Mesenchymal stem cell (in vitro differentiated cells and primary cell): ENCODE results near the gene ANKLE1.
"Not testable (repeated sequence)": the region's sequence is repeated elsewhere in the genome, so short reads cannot be mapped to it uniquely, and the experiment has no call there.

Source experiments
- DNase-seq: peaks from one replicate; pipeline ENCODE4 v3.0.0-alpha.2; 2013
- H2AFZ ChIP-seq: one replicate; pipeline ENCODE4 v1.6.1; 2013; ENCODE audit warnings: low read depth, mild to moderate bottlenecking, control low read depth, inconsistent platforms, low read length, moderate library complexity
- H2AK5ac ChIP-seq: 2 replicates; pipeline ENCODE4 v1.6.1; 2013; ENCODE audit warnings: low read length, moderate library complexity, mild to moderate bottlenecking, inconsistent platforms; ENCODE audit not compliant: severe bottlenecking
- H2BK120ac ChIP-seq: one replicate; pipeline ENCODE4 v1.6.1; 2013; ENCODE audit warnings: low read depth, mild to moderate bottlenecking, inconsistent platforms, low read length, moderate library complexity
- H2BK12ac ChIP-seq, 2 experiments: one replicate each; pipeline ENCODE4 v1.6.1; 2013; ENCODE audit warnings: inconsistent platforms in 2 of 2, low read length in 2 of 2, mild to moderate bottlenecking in 2 of 2, moderate library complexity in 2 of 2, control low read depth in 1 of 2
- H2BK15ac ChIP-seq: one replicate; pipeline ENCODE4 v1.6.1; 2013; ENCODE audit warnings: mild to moderate bottlenecking, low read depth, inconsistent platforms; ENCODE audit not compliant: poor library complexity, severe bottlenecking
- H2BK5ac ChIP-seq: 2 replicates; pipeline ENCODE4 v1.6.1; 2013; ENCODE audit warnings: low read depth, mild to moderate bottlenecking, low read length, control low read depth, inconsistent platforms; ENCODE audit not compliant: poor library complexity, severe bottlenecking
- H3K14ac ChIP-seq, 2 experiments: one replicate each; pipeline ENCODE4 v1.6.1; 2013; ENCODE audit warnings: inconsistent platforms in 2 of 2, low read length in 2 of 2, control low read depth in 1 of 2, mild to moderate bottlenecking in 1 of 2, moderate library complexity in 1 of 2
- H3K18ac ChIP-seq, 2 experiments: one replicate each; pipeline ENCODE4 v1.6.1; 2013; ENCODE audit warnings: inconsistent platforms in 2 of 2, low read length in 2 of 2, control low read depth in 1 of 2, low read depth in 1 of 2, mild to moderate bottlenecking in 1 of 2
- H3K23ac ChIP-seq, 2 experiments: one replicate each; pipeline ENCODE4 v1.6.1; 2013; ENCODE audit warnings: inconsistent platforms in 2 of 2, low read length in 2 of 2, mild to moderate bottlenecking in 2 of 2, moderate library complexity in 2 of 2, control low read depth in 1 of 2
- H3K27ac ChIP-seq: 2 replicates; pipeline ENCODE4 v1.5.1; 2013; ENCODE audit warnings: mild to moderate bottlenecking, moderate library complexity, low read length, control low read depth, inconsistent platforms; ENCODE audit not compliant: poor library complexity, severe bottlenecking
- H3K27me3 ChIP-seq, 2 experiments: 2 replicates each; pipeline versions ENCODE4 v1.6.1 to v1.7.0; 2013; ENCODE audit warnings: low read length in 2 of 2, mild to moderate bottlenecking in 2 of 2, moderate library complexity in 2 of 2, control low read depth in 1 of 2, inconsistent platforms in 1 of 2; ENCODE audit not compliant: control insufficient read depth in 1 of 2, insufficient read depth in 1 of 2
- H3K36me3 ChIP-seq, 2 experiments: 2 replicates each; pipeline versions ENCODE4 v1.6.1 to v1.7.0; 2013; ENCODE audit warnings: low read length in 2 of 2, control low read depth in 1 of 2, inconsistent platforms in 1 of 2, low read depth in 1 of 2, mild to moderate bottlenecking in 1 of 2; ENCODE audit not compliant: insufficient read depth in 2 of 2, control insufficient read depth in 1 of 2
- H3K4ac ChIP-seq, 2 experiments: one replicate each; pipeline ENCODE4 v1.6.1; 2013; ENCODE audit warnings: inconsistent platforms in 2 of 2, low read length in 2 of 2, mild to moderate bottlenecking in 2 of 2, moderate library complexity in 2 of 2, control low read depth in 1 of 2, low read depth in 1 of 2
- H3K4me1 ChIP-seq: 2 replicates; pipeline ENCODE4 v1.6.1; 2013; ENCODE audit warnings: low read depth, low read length, control low read depth; ENCODE audit not compliant: control insufficient read depth, insufficient read depth
- H3K4me2 ChIP-seq: 2 replicates; pipeline ENCODE4 v1.6.1; 2013; ENCODE audit warnings: low read length, mild to moderate bottlenecking, inconsistent platforms; ENCODE audit not compliant: poor library complexity, severe bottlenecking
- H3K4me3 ChIP-seq, 2 experiments: 2 replicates each; pipeline versions ENCODE4 v1.5.1 to v1.7.0; 2013; ENCODE audit warnings: low read length in 2 of 2, mild to moderate bottlenecking in 2 of 2, control low read depth in 1 of 2, low read depth in 1 of 2; ENCODE audit not compliant: insufficient read depth in 1 of 2
- H3K79me1 ChIP-seq: replicated peaks from 2 replicates; pipeline ENCODE4 v1.6.1; 2013; ENCODE audit warnings: mild to moderate bottlenecking, control low read depth, low read length, inconsistent platforms; ENCODE audit not compliant: poor library complexity, severe bottlenecking
- H3K9ac ChIP-seq: 2 replicates; pipeline ENCODE4 v1.7.0; 2013; ENCODE audit warnings: mild to moderate bottlenecking, low read length, moderate library complexity
- H3K9me3 ChIP-seq: 2 replicates; pipeline ENCODE4 v1.7.0; 2013; ENCODE audit warnings: mild to moderate bottlenecking, low read length; ENCODE audit not compliant: control insufficient read depth
- H4K8ac ChIP-seq: one replicate; pipeline ENCODE4 v1.6.1; 2013; ENCODE audit warnings: inconsistent platforms, mild to moderate bottlenecking, low read length, moderate library complexity
- H4K91ac ChIP-seq: one replicate; pipeline ENCODE4 v1.6.1; 2013; ENCODE audit warnings: mild to moderate bottlenecking, low read length, inconsistent platforms
- WGBS: methylation state at CpG from one replicate; pipeline ENCODE4 v1.1.7; 2013; ENCODE audit warnings: mixed read lengths; 5-methylcytosine and 5-hydroxymethylcytosine counted together

ANKLE1 gene

DNA sequence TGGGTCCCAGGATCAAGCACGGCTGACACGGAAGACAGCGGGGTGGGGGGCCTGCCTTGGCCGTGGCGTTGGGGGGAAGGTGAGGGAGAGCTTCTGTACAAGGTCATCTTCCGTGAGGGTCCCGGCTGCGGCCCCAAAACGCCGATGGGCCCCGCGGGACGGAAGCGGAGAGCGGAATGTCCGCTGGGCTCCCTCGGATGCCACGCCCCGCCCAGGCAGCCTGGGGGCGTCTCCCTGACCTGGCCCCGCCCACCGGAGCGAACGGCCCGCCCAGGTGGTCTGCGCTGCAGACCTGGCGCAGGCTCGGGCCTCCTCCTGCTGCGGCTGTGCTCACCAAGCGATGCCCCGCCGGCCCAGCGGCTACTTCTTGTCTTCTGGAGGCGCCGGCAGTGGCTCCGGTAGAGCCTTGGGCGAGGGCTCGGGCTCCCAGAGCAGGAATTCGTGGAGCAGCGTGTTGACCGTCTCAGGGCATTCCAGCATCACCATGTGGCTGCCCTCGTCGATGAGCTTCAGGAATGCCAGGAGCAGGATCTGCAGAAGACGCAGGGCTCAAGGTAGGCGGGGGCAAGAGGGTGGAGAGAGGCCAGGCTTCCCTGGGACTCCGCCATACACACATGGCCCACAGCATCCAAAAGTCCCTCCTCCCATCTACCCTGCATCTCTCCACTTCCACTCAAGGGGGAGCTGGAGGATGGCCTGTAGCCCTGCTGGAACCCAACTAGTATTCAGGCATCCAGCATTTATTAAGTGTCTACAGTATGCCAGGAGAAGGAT is 10.8 kb downstream of the ANKLE1 start:
- Histone ChIP-seq H2BK120ac (peak overlapping the region; percentile 86), H3K23ac (no peak overlapping the region), H4K8ac (peak overlapping the region; percentile 79), H2AK5ac (no peak overlapping the region), H2BK5ac (peak overlapping the region; percentile 82), H3K4me3 (peak overlapping the region; percentile 54 to 75), H3K79me1 (peaks cover 12% of the 10 kb centered on the region), H3K36me3 (peaks cover 0 to 21% of the 10 kb centered on the region in 2 experiments), H3K27ac (peak overlapping the region; percentile 89), H3K27me3 (no peaks in the 10 kb centered on the region), H3K14ac (peak overlapping the region in 1 of 2 experiments; percentile 68), H3K4me2 (peak overlapping the region; percentile 79), H3K9me3 (no peaks in the 10 kb centered on the region), H2AFZ (peak overlapping the region; percentile 75), H4K91ac (peak overlapping the region; percentile 90), H3K9ac (peak overlapping the region; percentile 64), H3K18ac (peak overlapping the region; percentile 86 to 92), H3K4me1 (peaks cover 18% of the 10 kb centered on the region), H2BK12ac (peak overlapping the region in 1 of 2 experiments; percentile 65), H3K4ac (peak overlapping the region; percentile 79 to 98), H2BK15ac (peak overlapping the region; percentile 73)
- peak; percentile 94 for DNase-seq
- 3% methylated on average over 42 of the region's 46 CpGs for WGBS

DNA sequence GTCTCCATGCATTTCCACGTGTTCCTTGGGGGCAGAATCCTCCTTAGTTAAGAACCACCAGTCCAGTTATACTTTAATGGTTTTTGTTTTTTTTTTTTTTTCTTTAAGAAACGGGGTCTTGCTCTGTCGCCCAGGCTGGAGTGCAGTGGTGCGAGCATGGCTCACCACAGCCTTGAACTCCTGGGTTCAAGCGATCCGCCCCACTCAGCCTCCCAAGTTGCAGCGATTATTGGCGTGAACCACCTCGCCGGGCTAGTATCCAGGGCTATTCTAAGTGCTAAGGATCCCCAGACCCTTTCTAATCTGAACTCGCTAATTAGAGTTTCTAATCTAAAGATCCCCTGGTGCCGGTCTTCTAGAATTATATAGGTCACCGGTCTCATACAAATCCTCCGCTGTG is 11.9 kb downstream of the ANKLE1 start:
- no peak overlapping the region for H4K91ac ChIP-seq
- no peak overlapping the region for H2BK5ac ChIP-seq
- H3K4me3 ChIP-seq = no peak overlapping the region
- no peak overlapping the region for H3K23ac ChIP-seq
- no peak overlapping the region for H2AK5ac ChIP-seq
- no peaks in the 10 kb centered on the region for H3K9me3 ChIP-seq
- H3K27ac ChIP-seq = no peak overlapping the region
- no peak overlapping the region for H4K8ac ChIP-seq
- peaks cover 18% of the 10 kb centered on the region for H3K4me1 ChIP-seq
- 96% methylated on average over 13 of the region's 14 CpGs for WGBS
- peaks cover 16% of the 10 kb centered on the region for H3K79me1 ChIP-seq
- H2AFZ ChIP-seq = no peak overlapping the region
- DNase-seq = no peak
- no peak overlapping the region for H2BK15ac ChIP-seq
- no peaks in the 10 kb centered on the region for H3K27me3 ChIP-seq
- no peak overlapping the region for H3K9ac ChIP-seq
- H2BK12ac ChIP-seq = no peak overlapping the region
- peaks cover 3 to 27% of the 10 kb centered on the region in 2 experiments for H3K36me3 ChIP-seq
- H2BK120ac ChIP-seq = no peak overlapping the region
- no peak overlapping the region for H3K14ac ChIP-seq
- no peak overlapping the region for H3K4ac ChIP-seq
- H3K4me2 ChIP-seq = no peak overlapping the region
- H3K18ac ChIP-seq = no peak overlapping the region

- no peak overlapping the region for H3K4me2 ChIP-seq
- 86% methylated on average over 47 of the region's 48 CpGs for WGBS
- H2AFZ ChIP-seq = no peak overlapping the region
- DNase-seq = no peak
- H3K4ac ChIP-seq = no peak overlapping the region
- H3K9ac ChIP-seq = no peak overlapping the region
- H2BK15ac ChIP-seq = no peak overlapping the region
- H2BK12ac ChIP-seq = no peak overlapping the region
- no peak overlapping the region for H4K91ac ChIP-seq
- peaks cover 19% of the 10 kb centered on the region for H3K79me1 ChIP-seq
- no peak overlapping the region for H2BK5ac ChIP-seq
- H2BK120ac ChIP-seq = no peak overlapping the region
- H3K4me1 ChIP-seq = peaks cover 18% of the 10 kb centered on the region
- no peak overlapping the region for H3K27ac ChIP-seq
- no peak overlapping the region for H3K18ac ChIP-seq
- H3K27me3 ChIP-seq = no peaks in the 10 kb centered on the region
- no peak overlapping the region for H3K4me3 ChIP-seq
- peaks cover 3 to 33% of the 10 kb centered on the region in 2 experiments for H3K36me3 ChIP-seq
- no peak overlapping the region for H2AK5ac ChIP-seq
- H3K9me3 ChIP-seq = no peaks in the 10 kb centered on the region
- H4K8ac ChIP-seq = no peak overlapping the region
- no peak overlapping the region for H3K14ac ChIP-seq
- no peak overlapping the region for H3K23ac ChIP-seq
These were observed 12.6 kb downstream of the ANKLE1 start for GRCh38 chr19:17294051-17294891.

DNA sequence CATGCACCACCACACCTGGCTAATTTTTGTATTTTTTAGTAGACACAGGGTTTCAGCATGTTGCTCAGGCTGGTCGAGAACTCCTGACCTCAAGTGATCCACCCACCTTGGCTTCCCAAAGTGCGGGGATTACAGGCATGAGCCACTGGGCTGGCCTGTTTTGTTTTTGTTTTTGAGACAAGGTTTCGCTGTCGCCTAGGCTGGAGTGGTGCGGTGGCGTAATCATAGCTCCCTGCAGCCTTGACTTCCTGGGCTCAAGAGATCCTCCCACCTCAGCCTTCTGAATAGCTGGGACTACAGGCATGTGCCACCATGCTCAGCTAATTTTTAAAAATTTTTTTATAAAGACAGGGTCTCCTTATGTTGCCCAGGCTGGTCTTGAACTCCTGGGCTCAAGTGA is 13.8 kb downstream of the ANKLE1 start:
- not testable (repeated sequence) for H2BK12ac ChIP-seq, H2AK5ac ChIP-seq, H2BK5ac ChIP-seq, H3K9ac ChIP-seq, H2BK15ac ChIP-seq, H2BK120ac ChIP-seq, H4K91ac ChIP-seq, DNase-seq, H3K4me3 ChIP-seq, H3K9me3 ChIP-seq, H4K8ac ChIP-seq, H3K18ac ChIP-seq, H3K23ac ChIP-seq, H3K4me2 ChIP-seq, H3K27me3 ChIP-seq, H3K14ac ChIP-seq, H2AFZ ChIP-seq, H3K4ac ChIP-seq
- H3K79me1 ChIP-seq = peaks cover 22% of the 10 kb centered on the region
- 95% methylated on average over 6 of the region's 6 CpGs for WGBS
- H3K27ac ChIP-seq = peak overlapping the region; percentile 60
- peaks cover 3 to 42% of the 10 kb centered on the region in 2 experiments for H3K36me3 ChIP-seq
- peaks cover 15% of the 10 kb centered on the region for H3K4me1 ChIP-seq
